Stimulated activated CD4-positive, alpha-beta T cell treated with anti-CD3 and anti-CD28 coated beads, Interleukin-12 subunit alpha, Interleukin-12 subunit beta, amount 100 ng/mL, for 24 hours (primary cell): Measurements from ENCODE around the gene ZBTB38.

Experiments
- DNase-seq, 2 experiments: peaks; one replicate each; pipeline ENCODE4 v3.0.0-alpha.2; 2020; ENCODE audit warnings: low read depth in 2 of 2

The ZBTB38 gene

DNA sequence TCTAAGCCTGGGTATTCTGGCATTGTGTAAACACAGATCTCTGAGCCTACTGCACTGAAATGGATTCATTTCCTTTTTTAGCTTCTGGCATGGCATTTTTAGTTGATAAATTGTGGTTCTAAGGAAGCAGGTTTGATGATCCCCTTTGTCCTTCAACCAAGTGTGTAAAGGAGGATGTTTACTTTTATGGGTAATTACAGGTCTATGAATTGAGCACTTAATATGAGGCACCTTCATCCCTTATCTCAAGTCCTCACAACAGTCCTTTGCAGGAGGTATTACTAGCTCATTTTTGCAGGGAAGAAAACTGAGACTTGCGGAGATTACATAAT is 30.8 kb upstream of the ZBTB38 start:
- no peak for DNase-seq

DNA sequence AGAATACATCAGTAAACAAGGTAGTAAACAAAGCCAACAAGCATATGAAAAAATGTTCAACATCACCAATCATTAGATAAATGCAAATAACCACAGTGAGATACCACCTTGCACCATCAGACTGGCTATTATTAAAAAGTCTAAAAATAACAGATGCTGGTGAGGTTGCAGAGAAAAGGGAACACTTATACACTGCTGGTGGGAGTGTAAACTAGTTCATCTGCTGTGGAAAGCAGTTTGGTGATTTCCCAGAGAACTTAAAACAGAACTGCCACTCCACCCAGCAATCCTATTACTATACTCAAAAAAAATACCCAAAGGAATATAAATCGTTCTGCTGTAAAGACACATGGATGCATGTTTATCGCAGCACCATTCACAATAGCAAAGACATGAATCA is 30.3 kb upstream of the ZBTB38 start:
- no peak for DNase-seq

DNA sequence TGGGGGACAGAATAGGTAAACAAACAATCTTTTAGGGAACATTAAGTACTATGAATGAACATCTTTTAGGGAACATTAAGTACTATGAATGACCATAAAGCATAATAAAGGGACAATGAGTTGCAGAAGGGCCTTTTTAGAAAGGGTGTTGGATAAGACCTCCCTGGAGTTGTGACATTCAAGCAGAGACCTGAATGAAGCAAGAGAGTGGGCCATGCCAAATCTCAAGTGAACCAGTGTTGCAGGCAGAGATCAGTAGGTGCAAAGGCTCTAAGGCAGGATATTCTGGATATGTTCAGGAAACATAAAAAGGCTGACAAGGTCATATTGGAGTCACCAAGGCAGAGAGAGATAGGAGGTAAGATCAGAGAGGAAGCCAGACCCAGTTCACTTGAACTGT is 29.4 kb upstream of the ZBTB38 start:
- DNase-seq = no peak

DNA sequence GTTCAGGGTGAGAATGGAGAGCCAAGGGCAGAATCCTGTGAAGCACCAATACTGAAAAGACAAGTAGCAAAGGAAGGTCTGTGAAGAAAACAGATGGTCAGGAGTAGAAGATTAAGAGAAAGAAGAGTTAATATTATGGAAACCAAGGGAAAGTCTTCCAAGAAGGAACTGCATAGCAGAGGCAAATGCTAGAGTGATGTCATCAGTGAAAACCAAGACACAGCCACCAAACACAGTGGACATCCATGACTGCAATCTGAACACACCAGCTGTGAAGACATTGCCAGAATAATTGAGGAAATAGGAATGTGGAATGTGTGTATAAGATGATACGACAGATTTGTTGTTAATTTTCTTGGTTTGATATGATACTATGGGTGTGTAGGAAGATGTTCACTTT is 26.8 kb upstream of the ZBTB38 start:
- DNase-seq = no peak

GRCh38 chr3:141342386-141342785 is 25.9 kb upstream of the ZBTB38 start:
- DNase-seq = no peak

DNA sequence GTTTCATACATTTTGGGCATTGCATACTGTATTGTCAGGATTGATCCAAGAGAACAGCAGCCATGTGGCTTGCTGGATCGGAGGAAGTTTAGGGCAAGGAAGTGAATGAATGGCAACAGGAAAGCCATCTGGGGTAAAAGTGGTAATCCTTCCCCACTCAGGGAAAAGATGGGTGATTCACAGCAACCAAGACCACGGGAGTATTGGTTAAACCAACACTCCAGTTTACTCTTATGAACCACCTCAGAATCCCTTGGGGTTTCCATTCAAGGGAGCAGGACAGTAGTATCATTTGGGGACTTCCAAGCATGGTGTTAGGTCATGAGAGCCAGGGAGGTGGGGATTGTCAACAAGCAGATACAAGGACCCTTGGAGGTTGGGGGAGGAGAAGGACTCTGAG is 25.2 kb upstream of the ZBTB38 start:
- DNase-seq = no peak

- DNase-seq = no peak
Measured at GRCh38 chr3:141343865-141344271, 24.4 kb upstream of the ZBTB38 start.

DNA sequence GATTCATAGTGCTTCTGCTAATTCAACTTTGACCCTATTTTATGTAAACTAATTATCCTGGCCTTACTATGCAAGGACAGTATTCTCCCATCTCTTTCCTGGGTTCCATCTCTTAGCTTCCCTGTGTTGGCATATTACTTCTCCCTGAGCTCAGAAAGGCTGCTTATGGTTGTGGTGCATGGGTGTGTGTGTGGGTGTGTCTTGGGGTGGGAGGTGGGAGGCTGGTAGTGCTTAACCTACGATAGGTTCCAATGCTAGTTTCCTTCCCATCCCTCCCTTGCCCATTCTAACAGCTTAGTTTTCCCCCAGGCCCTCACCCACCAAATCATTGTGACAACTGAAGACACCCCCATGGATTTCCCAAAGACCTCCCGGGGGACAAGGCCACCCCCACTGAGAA is 22.8 kb upstream of the ZBTB38 start:
- DNase-seq = no peak

GRCh38 chr3:141346007-141346406 is 22.3 kb upstream of the ZBTB38 start:
- DNase-seq = no peak

DNA sequence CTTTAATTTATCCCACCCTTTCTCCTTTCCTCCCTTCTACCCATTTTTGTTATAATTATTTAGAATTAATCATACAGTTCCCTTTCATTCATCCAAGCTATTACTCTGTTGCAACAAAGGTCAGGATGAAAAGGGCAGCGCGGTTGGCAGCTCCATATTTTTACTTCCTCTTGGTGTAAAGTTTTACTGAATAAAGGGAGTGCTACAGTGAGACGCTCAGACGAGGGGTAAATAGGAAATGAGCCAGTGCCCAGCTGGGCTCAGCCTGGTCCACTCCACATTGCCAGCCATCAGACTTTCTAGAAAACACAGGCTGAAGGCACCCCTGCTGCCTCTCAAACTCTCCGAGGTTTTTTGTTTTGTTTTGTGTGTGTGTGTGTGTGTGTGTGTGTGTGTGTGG is 21.9 kb upstream of the ZBTB38 start:
- no peak for DNase-seq

DNA sequence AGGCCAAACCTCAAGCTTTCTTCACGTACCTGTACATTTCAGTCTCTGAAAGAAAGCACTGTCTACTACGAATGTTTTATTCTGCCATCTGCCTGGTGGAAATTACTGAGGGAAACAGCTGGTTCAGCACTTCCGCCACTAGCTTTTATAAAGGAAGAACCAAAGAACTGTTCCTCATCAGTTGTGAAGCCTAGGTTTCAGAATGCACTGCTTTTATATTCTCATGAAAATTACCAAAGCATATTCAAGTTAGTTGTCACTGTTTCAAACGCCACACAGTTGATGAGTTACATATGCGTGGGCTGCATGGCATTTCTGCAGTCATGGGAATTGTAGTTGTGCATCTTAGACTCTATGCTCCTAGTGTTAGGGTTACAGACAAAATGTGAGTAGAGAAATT is 21.5 kb upstream of the ZBTB38 start:
- DNase-seq = no peak

- DNase-seq = no peak
Measured at GRCh38 chr3:141348837-141349236, 19.5 kb upstream of the ZBTB38 start.

DNA sequence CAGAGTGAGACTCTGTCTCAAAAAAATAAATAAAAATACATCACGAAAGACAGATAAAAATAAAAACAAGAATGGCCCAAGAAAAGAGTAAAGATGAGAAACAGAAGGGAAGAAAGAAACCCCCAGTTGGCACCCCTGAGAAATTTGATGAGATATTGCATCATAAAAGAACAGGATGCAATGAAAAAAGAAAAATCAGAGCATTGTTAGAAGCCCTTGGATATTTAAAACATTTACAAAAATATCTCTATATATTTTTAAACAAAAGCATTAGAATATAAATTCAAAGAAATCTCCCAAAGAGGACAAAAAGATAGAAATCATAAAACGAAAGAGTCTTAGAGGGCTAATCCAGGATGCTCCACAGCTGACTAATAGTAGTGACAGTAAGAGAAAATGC is 18.6 kb upstream of the ZBTB38 start:
- DNase-seq = no peak

- no peak for DNase-seq
Measured at GRCh38 chr3:141350666-141351065, 17.6 kb upstream of the ZBTB38 start.

GRCh38 chr3:141352262-141352984 is 15.9 kb upstream of the ZBTB38 start:
- no peak for DNase-seq

DNA sequence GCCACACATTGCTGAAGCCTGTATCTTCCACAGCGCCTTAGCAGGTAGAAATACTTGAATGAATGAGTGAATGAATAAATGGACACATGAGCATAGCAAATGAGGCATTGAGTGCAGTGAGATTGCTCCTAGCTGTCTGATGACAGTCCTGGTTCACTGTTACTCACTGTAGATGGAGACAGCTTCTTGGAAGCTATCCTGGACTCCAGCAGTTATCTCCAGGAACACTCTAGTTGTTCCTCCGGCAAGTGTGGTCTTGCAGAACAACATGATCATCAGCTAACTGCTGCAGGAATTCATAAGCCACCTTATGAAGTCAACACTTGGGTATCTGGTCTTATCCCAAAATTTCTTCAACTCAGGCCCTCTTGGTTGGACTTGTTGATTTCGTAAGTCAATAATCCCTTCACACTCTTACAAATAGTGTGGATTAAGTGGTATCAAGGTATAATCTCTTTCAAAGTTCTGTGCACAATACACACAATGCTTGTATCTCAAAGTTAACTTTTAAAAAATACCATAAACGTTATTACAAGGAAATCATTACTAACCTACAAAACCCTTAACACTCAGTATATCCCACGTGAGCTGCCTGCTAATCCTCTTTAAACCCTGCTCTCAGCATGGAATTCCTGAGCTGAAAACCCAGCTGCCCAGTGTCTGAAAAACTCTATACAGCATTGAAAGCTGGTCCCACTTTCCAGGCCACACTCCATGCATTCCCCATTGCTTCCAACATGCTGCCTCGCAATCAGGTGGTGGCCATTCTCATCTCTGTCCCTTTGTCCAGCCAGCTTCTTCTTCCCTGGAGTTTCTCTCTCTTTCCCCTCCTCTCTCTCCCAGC is 14.4 kb upstream of the ZBTB38 start:
- DNase-seq = no peak

DNA sequence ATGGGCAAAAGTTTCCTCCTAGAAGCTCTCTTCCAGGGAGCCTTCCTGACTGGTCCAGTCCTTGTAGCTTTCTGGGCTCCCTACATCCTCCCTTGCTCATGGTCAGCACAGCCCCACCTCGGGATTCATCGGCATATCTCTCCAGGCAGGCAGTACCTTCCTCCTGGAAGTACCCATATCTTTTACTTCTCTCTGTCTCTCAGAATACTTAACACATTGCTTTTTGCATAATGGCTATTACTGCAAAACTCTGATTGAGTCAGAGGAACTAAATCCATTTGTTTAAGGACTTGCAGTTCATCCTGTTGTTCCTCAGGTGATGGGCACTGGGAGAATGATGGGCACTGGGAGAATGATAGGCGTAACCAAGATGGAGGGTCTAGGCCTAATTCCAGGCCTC is 13.8 kb upstream of the ZBTB38 start:
- DNase-seq = no peak

DNA sequence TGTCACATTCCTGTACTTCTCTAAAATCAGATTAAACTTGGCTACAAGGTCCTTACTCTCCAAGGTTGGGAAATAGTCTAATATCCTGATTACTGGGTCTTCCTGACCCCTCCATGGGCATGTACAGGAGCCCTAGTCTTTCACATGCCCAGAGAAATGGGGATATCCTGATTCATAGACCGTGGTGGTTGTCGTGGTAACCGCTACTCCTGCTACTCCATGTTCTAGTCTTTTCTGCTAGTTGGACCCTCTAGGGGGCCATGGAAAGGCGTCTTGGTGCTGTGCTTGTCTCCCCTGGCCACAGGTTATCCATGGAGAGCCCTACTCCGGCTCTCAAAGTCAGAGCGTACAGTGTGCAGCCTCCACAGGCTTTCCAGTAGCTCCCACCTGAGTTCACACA is 13.1 kb upstream of the ZBTB38 start:
- DNase-seq = no peak

DNA sequence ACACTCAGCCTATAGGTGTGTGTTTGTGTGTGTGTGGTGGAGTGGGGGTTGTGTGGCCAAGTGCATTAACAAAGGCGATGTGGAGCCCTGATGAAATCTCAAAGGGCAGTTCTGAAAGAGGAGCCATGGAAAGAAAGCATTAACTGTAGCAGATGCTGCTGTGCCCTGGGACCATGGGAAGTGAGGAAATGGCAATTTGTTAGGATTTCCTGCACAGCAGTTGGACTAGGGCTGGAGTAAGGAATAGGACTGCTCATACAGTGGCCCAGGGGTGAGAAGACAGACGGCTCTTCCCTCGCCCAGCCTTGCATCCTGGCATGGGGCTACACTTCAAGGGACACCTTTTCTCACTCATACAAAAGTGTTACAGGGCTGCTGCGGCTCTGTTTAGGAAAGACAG is 12.3 kb upstream of the ZBTB38 start:
- no peak for DNase-seq

GRCh38 chr3:141360888-141361598 is 7.3 kb upstream of the ZBTB38 start:
- DNase-seq = no peak

- DNase-seq = no peak
Measured at GRCh38 chr3:141362736-141363135, 5.6 kb upstream of the ZBTB38 start.

DNA sequence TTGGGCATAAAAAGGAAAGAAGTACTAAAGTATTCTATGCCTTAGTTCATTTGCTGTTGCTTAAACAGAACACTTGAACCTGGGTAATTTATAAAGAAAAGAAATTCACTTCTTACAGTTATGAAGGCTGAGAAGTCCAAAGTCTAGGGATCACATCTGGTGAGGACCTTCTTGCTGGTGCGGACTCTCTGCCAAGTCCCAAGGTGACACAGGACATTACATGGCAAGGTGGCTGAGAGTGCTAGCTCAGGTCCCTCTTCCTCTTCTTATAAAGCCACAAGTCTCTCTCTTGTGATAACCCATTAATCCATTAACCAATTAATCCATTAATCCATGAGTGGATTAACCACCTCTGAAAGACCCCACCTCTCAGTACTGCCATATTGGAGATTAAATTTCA is 3.1 kb upstream of the ZBTB38 start:
- DNase-seq = no peak
